HG03025 (cell line): Measurements from ENCODE around the gene CD300LG.
"Not testable (repeated sequence)": the region's sequence is repeated elsewhere in the genome, so short reads cannot be mapped to it uniquely, and the experiment has no call there.

Experiments used
- ATAC-seq: cut with Tn5 transposase; IDR thresholded peaks from one replicate; pipeline ENCODE4 v1.9.1; 2021; ENCODE audit warnings: mild to moderate bottlenecking, moderate library complexity; ENCODE audit not compliant: unreplicated experiment, low FRiP score

CD300LG gene

DNA sequence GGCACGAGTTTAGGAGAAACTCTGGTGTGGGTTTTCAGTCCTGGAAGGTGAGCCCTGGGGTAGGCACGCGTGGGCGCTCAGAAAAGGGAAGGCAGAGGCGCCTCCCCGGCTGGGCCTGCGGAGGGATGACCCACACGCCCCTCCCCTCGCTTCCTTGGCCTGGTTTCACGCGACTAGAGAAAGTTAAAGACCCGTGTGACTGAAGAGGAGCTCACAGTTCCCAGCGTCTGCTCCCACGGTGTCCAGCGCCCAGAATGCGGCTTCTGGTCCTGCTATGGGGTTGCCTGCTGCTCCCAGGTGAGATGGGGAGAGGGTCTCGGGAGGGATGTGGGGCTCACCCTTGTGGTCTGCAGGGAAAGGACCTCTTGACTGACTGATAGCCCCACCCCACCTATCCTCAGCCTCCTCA is at the start of gene CD300LG:
CD300LG (plus strand) TSS at position 214 of the 409 bp plus-strand sequence; CDS start at position 255, 41 bp downstream.
- no peak for ATAC-seq

GRCh38 chr17:43798024-43798423 is 49.0 kb upstream of the CD300LG start:
- ATAC-seq: not testable (repeated sequence)

- no peak for ATAC-seq
These were observed 47.9 kb upstream of the CD300LG start for GRCh38 chr17:43799047-43799446.

GRCh38 chr17:43800736-43801135 is 46.2 kb upstream of the CD300LG start:
- ATAC-seq: no peak

GRCh38 chr17:43801844-43802243 is 45.1 kb upstream of the CD300LG start:
- ATAC-seq: no peak

GRCh38 chr17:43803758-43804157 is 43.2 kb upstream of the CD300LG start:
- no peak for ATAC-seq

GRCh38 chr17:43805117-43805516 is 41.9 kb upstream of the CD300LG start:
- no peak for ATAC-seq

DNA sequence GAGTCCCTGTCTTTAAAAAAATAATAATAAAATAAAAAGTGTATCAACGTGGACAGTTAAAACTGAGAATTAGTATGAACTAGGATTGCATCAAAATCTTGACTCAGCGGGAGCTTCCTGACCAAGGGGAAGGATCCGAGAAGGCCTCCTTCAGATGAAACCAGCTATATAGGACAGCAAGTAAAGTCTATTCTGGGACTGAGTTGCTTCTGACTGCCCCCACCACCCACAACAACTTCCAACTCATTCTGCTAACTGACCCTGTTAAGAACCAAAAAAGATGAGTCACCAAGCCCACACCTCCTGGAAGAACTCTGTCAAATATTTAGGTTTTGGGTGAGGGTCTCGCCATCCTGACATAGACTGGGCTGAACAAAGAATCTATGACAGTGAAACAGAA is 38.9 kb upstream of the CD300LG start:
- no peak for ATAC-seq

DNA sequence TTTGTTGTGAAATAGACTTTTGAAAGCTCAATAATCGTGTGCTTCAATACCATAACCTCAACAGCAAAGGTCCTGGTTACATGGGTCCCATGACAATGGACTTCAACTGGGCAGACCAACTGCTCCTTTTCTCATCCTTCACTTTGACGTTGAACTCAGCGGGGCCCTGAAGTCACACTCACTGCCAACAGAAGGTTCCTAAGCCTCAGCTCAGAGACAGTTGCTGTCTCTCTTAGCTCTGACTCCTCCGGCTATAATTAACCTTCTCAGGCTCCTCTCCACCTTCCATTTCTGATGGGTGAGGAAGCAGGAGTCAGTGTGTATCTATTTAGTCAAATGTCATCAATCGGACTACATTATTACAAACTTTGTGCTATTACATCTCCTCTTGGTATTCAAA is 37.9 kb upstream of the CD300LG start:
- no peak for ATAC-seq

DNA sequence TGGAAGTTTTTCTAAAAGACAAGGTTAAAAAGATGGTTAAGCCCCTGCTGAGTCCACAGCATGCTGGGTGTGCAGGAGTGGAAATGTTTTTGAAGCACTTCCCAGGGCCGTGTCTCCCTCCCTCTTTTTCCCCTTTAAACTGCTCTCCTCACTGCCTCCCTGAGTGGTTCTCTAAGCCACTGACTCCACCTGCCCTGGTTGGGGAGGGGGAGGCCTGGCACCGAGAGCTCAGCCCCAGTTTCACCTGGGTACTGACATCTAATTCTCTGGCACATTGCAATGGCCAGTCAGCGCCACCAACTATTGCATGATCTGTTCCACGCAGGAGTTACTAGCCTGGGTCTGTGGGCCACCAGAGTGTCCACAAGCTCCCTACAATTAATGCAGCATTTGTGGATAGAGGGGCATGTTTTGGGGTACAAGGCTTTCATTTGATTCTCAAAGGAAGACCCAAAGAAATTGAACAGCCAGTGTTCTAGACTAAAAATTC is 36.7 kb upstream of the CD300LG start:
- no peak for ATAC-seq

DNA sequence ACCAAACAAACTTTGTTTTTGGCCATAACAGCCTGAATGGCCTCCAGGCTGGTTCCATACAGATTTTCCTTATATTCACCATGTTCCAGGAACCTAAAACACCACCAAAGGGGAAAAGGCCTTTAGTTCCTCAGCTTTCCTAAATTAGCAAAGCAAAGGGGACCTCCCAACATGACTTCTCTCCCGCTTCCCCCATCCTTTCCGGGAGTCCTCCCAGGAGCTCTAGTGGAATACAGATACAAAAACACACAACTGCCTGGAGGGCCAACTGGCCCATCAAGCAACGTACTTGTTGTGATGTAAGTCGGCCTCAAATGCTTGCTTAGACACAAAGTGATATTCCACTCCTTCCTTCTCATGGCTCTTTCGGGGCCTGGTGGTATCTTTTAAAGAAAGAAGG is 36.2 kb upstream of the CD300LG start:
- ATAC-seq: no peak

DNA sequence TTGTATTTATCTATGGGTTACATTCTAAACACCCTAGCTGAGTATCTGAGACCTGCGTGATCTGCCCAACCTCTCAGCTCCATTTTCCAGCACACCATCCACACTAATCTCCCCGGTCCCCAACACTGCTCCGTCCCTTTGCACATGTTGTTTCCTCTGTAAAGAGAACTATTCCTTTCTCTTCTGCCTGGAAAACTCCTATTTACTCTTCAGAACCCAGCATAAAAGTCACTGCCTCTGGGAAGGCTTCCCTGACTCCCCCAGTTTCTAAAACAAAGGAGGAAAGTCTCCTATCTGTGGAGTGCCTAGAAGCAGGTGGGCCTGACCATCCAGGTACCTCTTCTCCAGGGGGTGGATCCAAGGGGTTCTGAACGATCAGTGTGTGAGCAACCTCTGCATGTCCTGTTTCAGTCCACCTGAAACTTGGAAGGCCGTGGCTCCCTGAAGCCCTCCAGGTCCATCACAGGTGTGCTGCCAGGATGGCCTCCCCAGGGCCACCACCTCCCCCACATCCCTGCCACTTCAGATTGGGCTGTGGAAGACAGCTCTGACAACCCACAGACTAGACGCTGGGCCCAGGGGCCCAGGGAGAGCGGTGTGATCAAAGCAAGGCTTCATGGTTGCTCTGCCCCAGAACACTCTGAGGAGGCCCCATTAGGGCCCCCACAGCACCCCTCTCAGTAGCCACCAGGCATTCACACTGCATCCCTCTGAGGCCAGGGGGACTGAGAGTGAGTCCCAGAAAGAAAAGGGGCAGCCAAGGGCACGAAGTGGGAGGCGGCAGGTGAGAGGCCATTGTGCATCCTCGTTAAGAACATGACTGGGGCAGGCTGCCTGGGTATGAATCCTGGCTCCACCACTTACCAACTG is 34.3 kb upstream of the CD300LG start:
- ATAC-seq: no peak

GRCh38 chr17:43813386-43813785 is 33.6 kb upstream of the CD300LG start:
- no peak for ATAC-seq

GRCh38 chr17:43814026-43814425 is 33.0 kb upstream of the CD300LG start:
- no peak for ATAC-seq

GRCh38 chr17:43814714-43815113 is 32.3 kb upstream of the CD300LG start:
- no peak for ATAC-seq

DNA sequence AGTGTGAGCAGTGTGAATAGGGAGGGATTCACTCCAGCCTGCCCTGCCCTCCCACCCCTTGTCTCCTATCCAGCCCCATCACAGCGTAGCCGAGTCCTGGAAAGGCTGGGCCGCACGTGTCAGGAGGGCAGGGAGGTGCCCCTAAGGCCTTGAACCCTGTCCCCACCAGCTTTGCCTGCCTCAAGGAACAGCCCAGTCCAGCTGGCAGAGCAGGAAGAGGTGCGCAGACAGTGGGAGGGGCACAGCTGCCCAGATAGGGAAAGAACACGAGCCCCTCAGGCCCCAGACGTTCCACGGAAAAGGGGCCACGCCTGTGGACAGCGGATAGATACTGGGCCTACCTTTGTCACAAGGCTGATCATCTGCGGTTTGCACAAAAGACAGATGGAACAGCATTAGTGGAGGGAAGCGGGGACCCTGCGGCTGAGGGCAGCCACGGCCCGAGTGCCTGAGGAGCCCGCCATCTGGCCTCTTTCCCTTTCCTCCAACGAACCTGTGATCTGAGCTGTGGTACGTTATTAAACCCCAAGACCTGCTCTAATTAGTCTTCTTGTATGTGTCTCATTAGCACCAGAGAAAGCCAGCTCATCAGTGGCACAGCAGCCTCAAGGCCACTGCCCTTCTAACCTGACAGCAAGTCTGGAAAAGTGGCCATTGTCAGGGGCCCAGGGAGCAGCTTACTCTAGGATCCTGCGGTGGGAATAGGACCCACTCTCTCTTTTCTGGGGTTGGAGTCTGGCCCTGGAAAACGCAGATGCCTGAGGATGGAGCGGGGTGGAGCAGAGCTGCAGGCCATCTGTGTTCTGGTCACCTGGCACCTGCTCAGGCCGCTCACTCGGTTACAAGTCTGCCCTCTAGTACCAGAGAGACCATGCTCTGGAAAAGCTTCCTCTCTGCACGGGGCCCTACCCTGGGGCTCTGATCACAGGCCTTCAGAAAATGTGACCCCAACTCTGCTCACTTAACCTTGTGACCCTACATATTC is 30.3 kb upstream of the CD300LG start:
- ATAC-seq: no peak

- ATAC-seq: no peak
These were observed 29.1 kb upstream of the CD300LG start for GRCh38 chr17:43817826-43818225.

- no peak for ATAC-seq
These were observed 28.0 kb upstream of the CD300LG start for GRCh38 chr17:43818966-43819365.

DNA sequence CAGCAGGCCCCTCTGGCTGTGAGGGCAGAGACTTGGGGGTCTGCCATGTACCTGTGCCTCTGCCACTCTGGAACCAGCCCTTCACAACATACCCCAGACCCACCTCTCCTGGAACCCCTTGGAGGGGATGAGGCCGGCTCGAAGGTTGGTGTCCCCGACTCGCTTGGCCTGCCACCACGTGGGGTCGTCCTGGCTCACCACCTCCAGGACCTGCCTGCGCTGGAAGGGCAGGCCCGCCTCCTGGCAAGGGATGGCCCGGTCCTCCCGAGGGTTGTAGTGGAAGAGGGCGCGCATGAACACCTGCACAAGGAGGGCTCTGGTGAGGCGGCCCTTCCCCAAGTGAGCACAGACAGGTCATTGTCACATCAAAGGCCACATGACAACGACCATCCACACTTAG is 26.2 kb upstream of the CD300LG start:
- ATAC-seq: no peak

DNA sequence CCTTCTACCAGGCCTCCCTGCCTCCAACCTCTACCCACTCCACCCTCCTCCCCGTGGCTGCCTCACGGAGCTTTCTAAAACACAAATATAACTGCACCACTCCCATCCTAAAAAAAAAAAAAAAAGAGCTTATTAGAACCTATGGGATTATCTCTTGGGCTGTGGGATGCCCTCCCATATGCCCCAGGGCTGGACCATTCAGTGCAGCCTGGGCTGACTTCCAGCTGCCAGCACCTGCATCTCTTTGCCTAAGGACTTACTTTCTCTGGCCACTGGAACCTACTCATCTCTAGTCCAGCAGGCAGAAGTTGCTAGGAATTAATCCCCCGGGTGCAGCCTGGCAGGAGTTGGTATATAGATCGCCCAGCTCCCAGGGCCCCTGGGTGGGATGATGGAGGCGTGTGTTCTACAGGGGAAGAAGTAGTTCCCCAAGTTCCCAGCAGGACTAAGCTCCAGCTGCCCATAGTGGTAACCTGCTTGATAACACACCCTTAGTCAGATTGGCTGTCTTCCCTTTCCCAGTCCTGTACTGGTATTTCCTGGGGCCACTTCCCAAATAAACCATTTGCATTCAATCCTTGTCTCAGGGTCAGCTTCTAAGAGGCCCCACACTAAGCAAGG is 24.3 kb upstream of the CD300LG start:
- no peak for ATAC-seq
